ENCODE data around the gene TYSND1. TPM values are rescaled to one million over a fixed set of nuclear protein-coding genes. Genes with fewer than 3 reads are reported as not detected.

Gene TYSND1
- total RNA-seq, 1 donor from 2014 or later = 1.9 TPM

- no peak for TF ChIP-seq CTCF (IDR thresholded peaks at IDR 0.05; ENCODE audit: partially characterized antibody, unreplicated experiment)
- DNase-seq = no peak
- Mint-ChIP-seq H3K36me3 (ENCODE audit: unreplicated experiment) (no peaks in the 10 kb centered on the region), H3K9me3 (ENCODE audit: unreplicated experiment) (no peaks in the 10 kb centered on the region), H3K4me3 (ENCODE audit: unreplicated experiment) (no peak overlapping the region), H3K27me3 (ENCODE audit: unreplicated experiment) (peaks cover 3% of the 10 kb centered on the region), H3K27ac (ENCODE audit: unreplicated experiment) (no peak overlapping the region), H3K4me1 (ENCODE audit: low read depth, unreplicated experiment) (no peaks in the 10 kb centered on the region)
Measured at GRCh38 chr10:70118196-70118595, 28.3 kb downstream of the TYSND1 start.

DNA sequence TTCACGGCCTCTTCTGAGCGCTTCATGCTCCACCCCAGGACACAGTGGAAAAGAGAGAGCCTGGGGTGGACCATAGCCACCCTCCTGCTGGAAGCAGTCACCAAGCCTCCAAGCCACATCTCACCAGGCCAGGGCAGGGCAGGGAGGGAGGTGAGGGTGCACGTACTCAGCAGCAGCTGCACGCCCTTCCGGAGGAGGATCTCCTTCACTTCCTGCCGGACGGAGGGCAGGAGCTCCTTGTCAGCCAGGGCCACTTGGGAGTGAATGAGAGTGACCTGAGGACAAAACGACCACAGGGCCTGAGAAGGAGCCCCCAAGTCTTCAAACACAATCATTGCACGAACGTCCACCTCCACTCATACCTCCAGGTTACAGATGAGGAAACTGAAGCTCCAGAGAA is 28.9 kb downstream of the TYSND1 start:
- peaks cover 4% of the 10 kb centered on the region for H3K36me3 Mint-ChIP-seq (ENCODE audit: unreplicated experiment)
- no peaks in the 10 kb centered on the region for H3K9me3 Mint-ChIP-seq (ENCODE audit: unreplicated experiment)
- H3K4me3 Mint-ChIP-seq (ENCODE audit: unreplicated experiment) = no peak overlapping the region
- no peaks in the 10 kb centered on the region for H3K4me1 Mint-ChIP-seq (ENCODE audit: low read depth, unreplicated experiment)
- no peak for DNase-seq
- no peak for TF ChIP-seq CTCF (IDR thresholded peaks at IDR 0.05; ENCODE audit: partially characterized antibody, unreplicated experiment)
- no peak overlapping the region for H3K27ac Mint-ChIP-seq (ENCODE audit: unreplicated experiment)
- peaks cover 3% of the 10 kb centered on the region for H3K27me3 Mint-ChIP-seq (ENCODE audit: unreplicated experiment)

DNA sequence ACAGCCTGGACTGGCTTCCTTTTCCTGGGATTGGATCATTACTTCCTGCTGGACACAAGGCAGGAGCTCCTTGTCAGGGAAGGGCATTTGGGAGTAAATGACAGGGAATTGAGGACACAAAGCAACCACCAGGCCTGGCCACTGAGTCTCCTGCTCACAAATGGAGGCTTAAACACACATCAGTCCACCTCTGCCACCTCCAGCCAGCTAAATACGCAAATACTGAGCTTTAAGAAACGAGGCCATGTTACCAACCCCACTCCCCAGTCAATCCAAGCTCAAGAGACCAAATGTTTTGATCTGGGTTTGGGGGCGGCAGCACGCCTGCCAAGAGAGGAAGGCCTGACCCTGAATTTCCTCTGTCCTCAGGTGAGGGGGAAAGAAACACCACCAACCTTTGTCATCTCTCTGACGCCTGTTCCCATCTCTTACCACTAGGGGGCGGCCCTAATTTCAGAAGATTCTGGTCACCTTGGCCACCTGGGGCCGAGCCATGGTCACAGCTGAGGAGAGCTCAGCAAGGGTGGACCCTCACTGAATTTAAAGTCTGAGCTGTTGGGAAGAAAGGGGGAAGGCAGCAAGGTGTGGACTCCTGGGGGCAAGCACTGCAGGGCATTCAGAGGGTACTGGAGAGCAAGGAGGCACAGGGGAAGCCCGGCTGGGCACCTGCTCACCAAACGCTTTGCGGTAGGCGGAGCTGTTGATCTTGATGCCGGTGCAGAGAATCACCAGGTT is 30.4 kb downstream of the TYSND1 start:
- Mint-ChIP-seq H3K4me1 (ENCODE audit: low read depth, unreplicated experiment) (no peaks in the 10 kb centered on the region), H3K36me3 (ENCODE audit: unreplicated experiment) (peaks cover 4% of the 10 kb centered on the region), H3K4me3 (ENCODE audit: unreplicated experiment) (no peak overlapping the region), H3K27me3 (ENCODE audit: unreplicated experiment) (peaks cover 3% of the 10 kb centered on the region), H3K9me3 (ENCODE audit: unreplicated experiment) (no peaks in the 10 kb centered on the region), H3K27ac (ENCODE audit: unreplicated experiment) (no peak overlapping the region)
- peak; percentile 65 for DNase-seq
- TF ChIP-seq CTCF (IDR thresholded peaks at IDR 0.05; ENCODE audit: partially characterized antibody, unreplicated experiment) = peak; percentile 96

DNA sequence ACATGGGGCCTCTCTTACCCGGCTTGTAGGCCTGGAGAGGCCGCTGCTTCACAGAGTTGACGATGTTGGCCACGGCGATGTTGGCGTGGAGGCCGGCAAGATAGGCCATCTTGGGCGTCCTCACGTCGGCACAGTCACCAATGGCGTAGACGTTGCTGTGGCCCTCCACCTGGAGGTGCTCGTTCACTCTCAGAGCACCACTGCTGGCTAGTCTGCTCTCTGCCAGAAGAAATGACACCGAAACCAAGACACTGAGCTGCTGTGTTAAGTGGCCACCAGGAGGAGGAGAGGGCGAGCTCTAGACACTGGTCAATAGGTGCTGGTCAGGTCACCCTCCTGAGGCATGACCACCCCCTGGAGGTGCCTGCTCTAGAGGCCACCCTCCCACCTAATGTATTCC is 31.6 kb downstream of the TYSND1 start:
- Mint-ChIP-seq H3K4me3 (ENCODE audit: unreplicated experiment) (no peak overlapping the region), H3K9me3 (ENCODE audit: unreplicated experiment) (no peaks in the 10 kb centered on the region), H3K36me3 (ENCODE audit: unreplicated experiment) (peaks cover 4% of the 10 kb centered on the region), H3K27ac (ENCODE audit: unreplicated experiment) (no peak overlapping the region), H3K4me1 (ENCODE audit: low read depth, unreplicated experiment) (no peaks in the 10 kb centered on the region), H3K27me3 (ENCODE audit: unreplicated experiment) (peaks cover 3% of the 10 kb centered on the region)
- no peak for DNase-seq
- TF ChIP-seq CTCF (IDR thresholded peaks at IDR 0.05; ENCODE audit: partially characterized antibody, unreplicated experiment) = no peak

GRCh38 chr10:70112071-70112470 is 34.4 kb downstream of the TYSND1 start:
- no peak for TF ChIP-seq CTCF (IDR thresholded peaks at IDR 0.05; ENCODE audit: partially characterized antibody, unreplicated experiment)
- H3K9me3 Mint-ChIP-seq (ENCODE audit: unreplicated experiment) = no peaks in the 10 kb centered on the region

More at GRCh38 chr10:70112071-70112470, 34.4 kb downstream of the TYSND1 start:
- Mint-ChIP-seq H3K27ac (ENCODE audit: unreplicated experiment) (no peak overlapping the region), H3K36me3 (ENCODE audit: unreplicated experiment) (peaks cover 4% of the 10 kb centered on the region), H3K27me3 (ENCODE audit: unreplicated experiment) (peaks cover 3% of the 10 kb centered on the region), H3K4me1 (ENCODE audit: low read depth, unreplicated experiment) (peaks cover 1% of the 10 kb centered on the region), H3K4me3 (ENCODE audit: unreplicated experiment) (no peak overlapping the region)
- no peak for DNase-seq
